HCT116 (cell line): ENCODE data around the gene GPRC5D.

Experiments
- CTCF ChIP-seq, 3 experiments: fragments of 200-600 bp in 1 of 3; sonication (generic) in 1 of 3; IDR thresholded peaks in 2 of 3; conservative IDR thresholded peaks in 1 of 3; 2 replicates each; pipeline ENCODE4 v1.5.1; 2012 to 2017; ENCODE audit warnings: low read depth in 2 of 3, low read length in 2 of 3, antibody characterized with exemption in 1 of 3, borderline replicate concordance in 1 of 3, control low read depth in 1 of 3, mild to moderate bottlenecking in 1 of 3, mixed read lengths in 1 of 3, mixed run types in 1 of 3, moderate library complexity in 1 of 3; ENCODE audit not compliant: insufficient read depth in 1 of 3
- EZH2 ChIP-seq: fragments of 200-600 bp; sonication (generic); IDR thresholded peaks from 2 replicates; pipeline ENCODE4 v1.6.1; 2017; ENCODE audit warnings: antibody characterized with exemption, mixed run types
- SP1 ChIP-seq: IDR thresholded peaks from 2 replicates; pipeline ENCODE4 v1.6.1; 2012; ENCODE audit warnings: low read depth
- SRF ChIP-seq: IDR thresholded peaks from 2 replicates; pipeline ENCODE4 v1.6.1; 2012; ENCODE audit warnings: low read depth
- TCF7L2 ChIP-seq: IDR thresholded peaks from 2 replicates; pipeline ENCODE4 v1.7.0; 2011; ENCODE audit warnings: borderline replicate concordance, inconsistent platforms; ENCODE audit not compliant: insufficient read depth, insufficient read length; ENCODE audit errors: extremely low read depth

- TF ChIP-seq SP1 (no peak), SRF (no peak), CTCF (IDR thresholded peaks at IDR 0.05 in 2 of 3, conservative IDR thresholded peaks at IDR 0.05 in 1 of 3; ENCODE audit: borderline replicate concordance in 1 of 3, insufficient read depth in 1 of 3, low read depth in 2 of 3, low read length in 2 of 3) (no peak), EZH2 (no peak), TCF7L2 (no peak)
Observed at GRCh38 chr12:12898911-12899511, 53.0 kb downstream of the GPRC5D start.
